GM21619 (cell line): Measurements from ENCODE around the gene SYNJ1.
"Not testable (repeated sequence)": the region's sequence is repeated elsewhere in the genome, so short reads cannot be mapped to it uniquely, and the experiment has no call there.

Source experiments
- ATAC-seq: cut with Tn5 transposase; IDR thresholded peaks from one replicate; pipeline ENCODE4 v1.9.1; 2021; ENCODE audit not compliant: unreplicated experiment

SYNJ1 gene

GRCh38 chr21:32698971-32699693, 28.7 kb downstream of the SYNJ1 start:
- ATAC-seq, result no peak

GRCh38 chr21:32698286-32698685, 29.5 kb downstream of the SYNJ1 start:
- ATAC-seq, result no peak

DNA sequence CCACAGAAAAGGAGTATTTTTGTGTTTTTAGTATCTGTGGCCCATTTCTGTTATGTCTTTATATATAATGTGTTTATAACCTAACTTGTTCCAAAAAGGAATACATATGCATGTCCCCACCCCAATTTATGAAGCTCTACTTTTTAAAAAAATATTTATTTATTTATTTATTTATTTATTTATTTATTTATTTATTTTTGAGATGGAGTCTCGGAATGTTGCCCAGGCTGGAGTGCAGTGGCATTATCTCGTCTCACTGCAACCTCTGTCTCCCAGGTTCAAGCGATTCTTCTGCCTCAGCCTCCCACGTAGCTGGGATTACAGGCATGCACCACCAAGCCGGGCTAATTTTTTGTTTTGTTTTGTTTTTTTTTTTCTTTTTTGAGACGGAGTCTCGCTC, 32.3 kb downstream of the SYNJ1 start:
- ATAC-seq, result not testable (repeated sequence)

- no peak for ATAC-seq
These were observed 34.2 kb downstream of the SYNJ1 start for GRCh38 chr21:32693581-32693980.

GRCh38 chr21:32690085-32690484, 37.7 kb downstream of the SYNJ1 start:
- no peak for ATAC-seq

DNA sequence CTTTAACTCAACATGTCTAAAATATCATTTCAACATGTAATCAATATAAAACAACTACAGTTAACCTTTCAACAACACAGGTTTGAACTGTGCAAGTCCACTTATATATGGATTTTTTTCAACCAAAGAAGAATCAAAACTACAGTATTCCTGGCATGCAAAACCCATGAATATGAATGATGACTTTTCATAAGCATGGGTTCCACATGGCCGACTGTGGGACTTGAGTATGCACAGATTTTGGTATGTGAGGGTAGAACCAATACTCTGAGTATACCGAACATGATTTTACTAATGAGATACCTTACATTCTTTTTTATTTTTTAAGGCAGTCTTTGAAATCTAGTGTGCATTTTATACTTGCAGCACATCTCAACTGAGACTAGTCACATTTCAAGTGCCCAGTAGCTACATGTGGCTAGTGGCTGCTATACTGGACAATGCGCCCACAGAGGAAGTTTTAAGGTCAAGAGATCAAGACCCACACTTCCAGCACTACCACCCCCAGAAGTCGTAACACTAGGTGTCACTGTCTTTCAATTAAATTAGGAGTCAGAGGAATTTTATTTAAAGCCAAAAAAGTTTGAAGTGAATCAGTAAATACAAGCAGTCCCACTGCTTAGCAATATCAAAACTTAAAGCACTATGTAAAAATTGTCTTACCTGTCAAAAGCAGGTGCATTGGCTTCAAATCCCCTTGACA, 40.0 kb downstream of the SYNJ1 start:
- ATAC-seq, result no peak

DNA sequence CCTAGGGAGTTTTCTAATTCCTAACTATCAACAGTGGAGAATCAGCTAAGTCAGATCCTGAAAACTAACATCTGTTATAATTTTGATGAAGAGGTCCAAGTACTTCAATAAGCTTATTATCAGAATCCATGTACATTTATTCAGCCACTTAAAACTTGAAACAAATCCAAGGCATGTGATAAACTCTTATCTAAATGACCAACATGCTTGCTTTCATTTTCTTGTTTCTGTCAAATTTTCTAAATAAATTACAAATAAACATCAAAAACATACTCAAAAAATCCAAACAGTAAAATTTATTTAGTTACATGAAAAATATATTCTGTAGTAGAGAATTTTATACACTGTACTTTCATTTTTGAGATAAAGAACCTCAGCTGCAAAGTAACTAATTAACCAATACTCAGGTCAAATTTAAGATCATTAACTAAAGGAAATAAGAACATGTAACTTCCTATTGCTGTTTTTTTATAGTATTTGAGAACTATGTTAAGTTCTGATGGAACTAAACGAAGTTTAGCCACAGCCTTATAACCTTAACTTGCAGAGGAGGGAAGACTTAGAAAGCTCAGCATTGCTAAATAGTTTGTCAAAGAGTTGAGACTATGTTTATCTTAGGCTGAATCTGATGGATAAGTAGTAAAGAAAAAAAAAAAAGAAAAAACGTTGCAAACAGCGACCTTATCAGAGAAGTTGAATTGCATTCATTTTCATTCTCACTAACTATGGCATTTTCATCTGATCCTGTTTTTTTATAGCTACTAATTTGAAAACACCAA, 44.9 kb downstream of the SYNJ1 start:
- no peak for ATAC-seq

DNA sequence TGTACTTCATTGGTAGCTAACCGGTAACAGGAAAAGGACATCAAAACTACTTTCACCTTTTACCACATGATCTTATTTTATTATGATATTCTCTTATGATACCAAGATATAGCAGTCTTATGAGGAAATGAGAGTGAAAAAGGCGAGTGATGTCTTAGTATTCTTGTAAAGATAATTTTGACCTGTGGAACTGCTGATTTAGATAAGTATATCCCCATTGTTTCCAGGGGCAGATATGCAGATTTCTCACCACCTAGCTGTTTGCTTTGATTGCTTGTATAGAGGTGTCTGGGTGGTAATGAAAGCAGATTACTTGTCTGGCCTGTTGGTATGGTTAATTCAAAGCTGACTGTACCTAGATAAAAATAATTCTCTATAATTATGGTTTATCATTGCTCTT, 53.1 kb downstream of the SYNJ1 start:
- no peak for ATAC-seq

DNA sequence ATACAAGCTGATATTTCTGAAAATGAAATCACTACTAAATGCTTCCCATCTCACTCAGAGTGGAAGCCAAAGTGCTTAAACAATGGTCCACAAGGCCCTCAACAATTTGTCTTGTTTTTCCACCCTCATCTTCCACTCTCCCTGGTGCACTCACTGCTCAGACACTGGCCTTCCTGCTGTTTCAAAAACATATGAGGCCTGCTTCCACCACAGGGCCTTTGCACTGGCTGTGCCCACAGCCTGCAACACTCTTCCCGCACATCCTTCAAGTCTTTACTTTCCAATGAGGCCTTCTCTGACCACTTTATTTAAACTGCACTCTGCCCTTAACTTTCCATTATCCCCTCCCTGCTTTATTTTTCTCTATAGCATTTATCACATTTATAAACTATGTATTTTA, 53.8 kb downstream of the SYNJ1 start:
- ATAC-seq, result no peak

DNA sequence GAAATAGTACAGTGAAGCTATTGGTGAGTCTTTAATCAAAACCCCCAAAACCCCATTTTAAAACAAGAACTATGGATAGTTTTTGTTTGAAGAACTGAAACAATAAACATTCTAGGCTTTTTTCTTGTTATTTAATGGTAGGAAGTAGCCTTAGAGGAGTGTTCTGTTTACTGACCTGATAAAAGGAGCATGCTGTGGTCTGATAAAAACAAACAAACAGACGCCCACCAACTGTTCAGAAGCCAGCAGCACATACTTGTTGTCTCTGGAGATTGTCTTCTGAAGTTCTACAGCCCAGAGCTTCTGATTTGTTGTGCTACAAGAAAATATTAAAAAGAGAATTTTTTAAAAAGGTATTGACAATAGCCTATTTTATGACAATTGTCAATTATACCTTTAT, 61.6 kb downstream of the SYNJ1 start:
- ATAC-seq, result no peak

DNA sequence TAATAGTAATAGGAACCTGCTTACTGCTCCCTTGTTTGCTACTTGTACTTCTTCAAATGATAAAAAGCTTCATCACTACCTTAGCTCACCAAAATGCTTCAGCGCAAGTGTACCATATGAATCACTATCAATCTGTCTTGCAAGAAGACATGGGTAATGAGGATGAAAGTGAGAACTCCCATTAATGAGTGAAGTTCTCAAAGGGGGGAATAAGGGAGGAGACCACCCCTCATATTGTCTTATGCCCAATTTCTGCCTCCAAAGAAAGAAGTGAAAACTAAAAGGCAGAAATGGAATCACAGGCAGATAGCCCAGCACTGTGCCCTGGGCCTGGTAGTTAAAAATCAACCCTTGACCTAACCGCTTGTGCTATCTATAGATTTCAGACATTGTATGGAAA, 63.7 kb downstream of the SYNJ1 start:
- ATAC-seq, result not testable (repeated sequence)

DNA sequence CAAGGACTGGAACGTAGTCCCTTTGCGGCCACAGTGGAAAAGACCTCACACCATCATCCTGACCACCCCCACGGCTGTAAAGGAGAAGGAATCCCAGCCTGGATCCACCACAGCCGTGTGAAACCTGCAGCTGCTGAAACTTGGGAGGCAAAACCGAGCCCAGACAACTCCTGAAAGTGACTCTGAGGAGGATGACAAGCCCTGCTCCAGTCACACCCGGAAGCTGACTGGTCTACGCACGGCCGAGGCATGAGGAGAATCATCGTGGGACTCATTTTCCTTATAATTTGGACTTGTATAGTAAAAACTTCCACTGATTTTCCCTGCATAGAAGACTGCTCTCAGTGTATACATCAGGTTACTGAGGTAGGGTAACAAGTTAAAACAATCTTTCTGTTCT, 65.8 kb downstream of the SYNJ1 start:
- not testable (repeated sequence) for ATAC-seq

DNA sequence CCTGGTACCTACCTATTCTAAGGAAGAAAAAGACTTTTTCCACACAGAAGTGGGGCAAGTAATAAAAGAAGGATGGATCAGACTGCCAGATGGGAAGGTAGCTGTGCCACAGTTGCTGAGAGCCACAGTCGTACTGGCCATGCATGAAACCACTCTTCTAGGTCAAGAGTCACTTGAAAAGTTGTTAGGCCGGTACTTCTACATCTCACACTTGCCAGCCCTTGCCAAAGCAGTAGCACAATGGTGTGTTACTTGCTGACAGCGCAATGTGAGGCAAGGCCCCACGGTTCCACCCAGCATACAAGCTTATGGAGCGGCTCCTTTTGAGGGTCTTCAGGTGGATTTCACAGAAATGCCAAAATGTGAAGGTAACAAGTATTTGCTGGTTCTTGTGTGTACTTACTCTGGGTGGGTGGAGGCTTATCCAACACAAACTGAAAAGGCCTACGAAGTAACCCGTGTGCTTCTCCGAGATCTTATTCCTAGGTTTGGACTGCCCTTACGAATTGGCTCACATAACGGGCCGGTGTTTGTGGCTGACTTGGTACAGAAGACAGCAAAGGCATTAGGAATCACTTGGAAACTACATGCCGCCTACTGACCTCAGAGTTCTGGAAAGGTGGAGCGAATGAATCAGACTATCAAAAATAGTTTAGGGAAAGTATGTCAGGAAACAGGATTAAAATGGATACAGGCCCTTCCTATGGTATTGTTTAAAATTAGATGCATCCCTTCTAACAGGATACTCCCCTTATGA, 66.6 kb downstream of the SYNJ1 start:
- not testable (repeated sequence) for ATAC-seq

DNA sequence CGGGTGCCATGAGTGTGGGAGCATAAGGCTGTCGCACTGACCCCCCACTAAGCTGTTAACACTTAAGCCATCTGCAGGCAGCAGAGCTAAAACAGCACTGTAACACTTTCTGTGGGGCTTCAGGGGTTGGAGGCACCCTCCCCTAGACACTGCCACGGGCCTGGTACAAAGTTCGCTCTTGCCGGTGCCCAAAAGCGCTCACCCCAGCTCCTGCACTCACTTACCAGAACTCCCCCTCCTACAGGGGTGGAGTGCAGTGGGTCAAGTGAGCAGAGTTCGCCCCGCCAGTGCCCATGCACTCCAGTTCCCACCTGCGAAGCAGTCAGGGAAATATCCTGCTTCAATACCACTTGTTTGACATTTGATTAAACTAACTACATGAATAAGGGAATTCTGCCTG, 69.3 kb downstream of the SYNJ1 start:
- ATAC-seq, result no peak

- ATAC-seq, result no peak
These were observed 74.4 kb downstream of the SYNJ1 start for GRCh38 chr21:32653326-32653901.

- ATAC-seq, result no peak
These were observed 79.6 kb downstream of the SYNJ1 start for GRCh38 chr21:32648165-32648564.

DNA sequence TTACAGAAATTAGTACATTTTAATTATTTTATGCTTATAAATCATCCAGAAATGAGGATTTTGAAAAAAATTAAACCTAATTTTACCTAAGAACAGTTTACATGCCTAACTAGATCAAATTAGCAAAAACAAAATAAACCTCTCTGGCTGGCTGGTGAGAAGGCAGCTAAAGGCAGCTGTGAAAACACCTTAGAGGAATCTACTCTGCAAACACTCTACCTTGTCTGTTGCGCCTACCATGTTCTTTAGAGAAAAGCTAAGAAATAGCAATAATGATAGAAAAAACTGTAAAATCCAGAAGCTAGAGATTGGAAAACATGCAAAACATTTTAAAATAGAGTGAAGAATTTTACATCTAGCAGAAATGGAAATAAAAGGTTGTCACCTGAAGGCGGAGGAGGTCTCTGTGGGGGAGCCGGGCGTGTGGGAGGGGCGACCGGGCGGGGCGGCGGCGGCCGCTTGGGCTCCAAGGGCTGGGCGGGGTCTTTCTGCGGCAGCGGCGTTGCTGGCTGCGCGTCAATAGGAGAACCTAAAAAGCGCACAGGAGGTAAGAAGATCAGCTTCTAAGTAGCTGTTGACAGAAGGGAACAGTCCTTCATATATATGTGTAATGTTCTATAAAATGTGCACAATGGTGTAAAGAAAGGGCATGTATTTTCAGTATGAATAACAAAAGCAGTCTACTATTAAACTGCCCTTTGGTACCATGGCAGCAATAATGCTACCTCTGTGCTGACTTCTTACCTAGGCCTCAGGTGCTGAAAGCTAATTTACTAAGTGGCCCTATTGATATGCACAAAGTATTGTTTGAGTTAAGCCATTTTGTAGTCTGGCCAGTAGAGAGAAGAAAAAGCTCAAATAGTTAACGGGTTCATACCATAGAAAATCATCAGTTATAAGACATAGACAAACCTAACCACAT, 82.3 kb downstream of the SYNJ1 start:
- no peak for ATAC-seq

GRCh38 chr21:32641710-32642698, 85.8 kb downstream of the SYNJ1 start:
- no peak for ATAC-seq
